Measurements from ENCODE around the gene NCAPD3.
"Not testable (repeated sequence)": the region's sequence is repeated elsewhere in the genome, so short reads cannot be mapped to it uniquely, and the experiment has no call there.

Gene NCAPD3

GRCh38 chr11:134224710-134225664 lies 1.2 kb upstream of the NCAPD3 start:
- no peak for DNase-seq

GRCh38 chr11:134223121-134223520 lies 646 bp downstream of the NCAPD3 start:
- no peak for DNase-seq

- DNase-seq = no peak
Observed at GRCh38 chr11:134216816-134217215, 7.0 kb downstream of the NCAPD3 start.

- no peak for DNase-seq
Observed at GRCh38 chr11:134215836-134216235, 7.9 kb downstream of the NCAPD3 start.

- no peak for DNase-seq
Observed at GRCh38 chr11:134207538-134208239, 16.1 kb downstream of the NCAPD3 start.

- no peak for DNase-seq
Observed at GRCh38 chr11:134206185-134206584, 17.6 kb downstream of the NCAPD3 start.

- DNase-seq = no peak
Observed at GRCh38 chr11:134205729-134206128, 18.0 kb downstream of the NCAPD3 start.

- DNase-seq = no peak
Observed at GRCh38 chr11:134202661-134203060, 21.1 kb downstream of the NCAPD3 start.

GRCh38 chr11:134200688-134201087 lies 23.1 kb downstream of the NCAPD3 start:
- DNase-seq = no peak

GRCh38 chr11:134199531-134199930 lies 24.2 kb downstream of the NCAPD3 start:
- no peak for DNase-seq

GRCh38 chr11:134196756-134197155 lies 27.0 kb downstream of the NCAPD3 start:
- no peak for DNase-seq

- not testable (repeated sequence) for DNase-seq
Observed at GRCh38 chr11:134188092-134188491, 35.7 kb downstream of the NCAPD3 start.

GRCh38 chr11:134181707-134182106 lies 42.1 kb downstream of the NCAPD3 start:
- no peak for DNase-seq

- no peak for DNase-seq
Observed at GRCh38 chr11:134178032-134178674, 45.6 kb downstream of the NCAPD3 start.

- no peak for DNase-seq
Observed at GRCh38 chr11:134176284-134176683, 47.5 kb downstream of the NCAPD3 start.

GRCh38 chr11:134173296-134173695 lies 50.5 kb downstream of the NCAPD3 start:
- DNase-seq = no peak

- DNase-seq = no peak
Observed at GRCh38 chr11:134171951-134172350, 51.8 kb downstream of the NCAPD3 start.

- no peak for DNase-seq
Observed at GRCh38 chr11:134170919-134171281, 52.9 kb downstream of the NCAPD3 start.

GRCh38 chr11:134170177-134170918 lies 53.4 kb downstream of the NCAPD3 start:
- no peak for DNase-seq

- no peak for DNase-seq
Observed at GRCh38 chr11:134164490-134165370, 59.0 kb downstream of the NCAPD3 start.

GRCh38 chr11:134159652-134160051 lies 64.1 kb downstream of the NCAPD3 start:
- DNase-seq = no peak

GRCh38 chr11:134158023-134158422 lies 65.7 kb downstream of the NCAPD3 start:
- no peak for DNase-seq

Measured in NCI-H226 (cell line).